GM12891 (cell line): ENCODE measurements around the gene KAZN.

ENCODE experiments used
- DNase-seq: peaks from one replicate; pipeline ENCODE4 v3.0.0; 2011; ENCODE audit warnings: low spot score; ENCODE audit not compliant: insufficient read length
- FAIRE-seq: peaks from 2 replicates; lab custom pipeline; 2011; peaks lifted over from hg19 to GRCh38; lab: Jason Lieb, UNC
- PAX5 ChIP-seq: IDR thresholded peaks from 2 replicates; pipeline ENCODE4 v1.6.1; 2011; ENCODE audit warnings: low read length, moderate library complexity, mild to moderate bottlenecking; ENCODE audit not compliant: insufficient read depth, severe bottlenecking
- POLR2A ChIP-seq: IDR thresholded peaks from 2 replicates; pipeline ENCODE4 v1.6.1; 2011; ENCODE audit warnings: low read depth, low read length, control low read depth
- POLR2AphosphoS5 ChIP-seq: IDR thresholded peaks from 2 replicates; pipeline ENCODE4 v1.6.1; 2011; ENCODE audit warnings: low read depth, low read length, control low read depth
- POU2F2 ChIP-seq: IDR thresholded peaks from 2 replicates; pipeline ENCODE4 v1.6.1; 2011; ENCODE audit warnings: low read depth, mild to moderate bottlenecking, control low read depth, low read length, moderate library complexity
- SPI1 ChIP-seq: IDR thresholded peaks from 2 replicates; pipeline ENCODE4 v1.6.1; 2011; ENCODE audit warnings: low read depth, low read length, control low read depth
- TAF1 ChIP-seq: IDR thresholded peaks from 2 replicates; pipeline ENCODE4 v1.6.1; 2011; ENCODE audit warnings: low read depth, low read length, control low read depth

KAZN gene

GRCh38 chr1:14620941-14621340, 22.5 kb downstream of the KAZN start:
- FAIRE-seq (no peak), DNase-seq (no peak)
- TF ChIP-seq TAF1, result no peak
- no peak for TF ChIP-seq SPI1
- no peak for TF ChIP-seq POU2F2
- TF ChIP-seq POLR2A, result no peak
- TF ChIP-seq PAX5, result no peak
- TF ChIP-seq POLR2AphosphoS5, result no peak

- DNase-seq (no peak), FAIRE-seq (no peak)
- TF ChIP-seq SPI1 (no peak), POLR2A (no peak), PAX5 (no peak), POU2F2 (no peak)
Observed at GRCh38 chr1:14623090-14623489, 24.6 kb downstream of the KAZN start.

- no peak for DNase-seq
- TF ChIP-seq POLR2AphosphoS5 (no peak), TAF1 (no peak), POLR2A (no peak), POU2F2 (no peak), SPI1 (no peak), PAX5 (no peak)
- FAIRE-seq, result no peak
Observed at GRCh38 chr1:14624941-14625340, 26.5 kb downstream of the KAZN start.

GRCh38 chr1:14625572-14625971, 27.1 kb downstream of the KAZN start:
- DNase-seq, result no peak
- no peak for FAIRE-seq
- no peak for TF ChIP-seq SPI1
- no peak for TF ChIP-seq POLR2A
- TF ChIP-seq POU2F2, result no peak
- TF ChIP-seq POLR2AphosphoS5, result no peak
- no peak for TF ChIP-seq PAX5
- no peak for TF ChIP-seq TAF1

GRCh38 chr1:14625996-14626395, 27.5 kb downstream of the KAZN start:
- FAIRE-seq, result no peak
- TF ChIP-seq POLR2AphosphoS5 (no peak), POLR2A (no peak), POU2F2 (no peak), SPI1 (no peak), TAF1 (no peak), PAX5 (no peak)

GRCh38 chr1:14626869-14627607, 28.6 kb downstream of the KAZN start:
- no peak for TF ChIP-seq POU2F2
- TF ChIP-seq POLR2AphosphoS5, result no peak
- no peak for TF ChIP-seq SPI1
- TF ChIP-seq TAF1, result no peak
- TF ChIP-seq PAX5, result no peak
- TF ChIP-seq POLR2A, result no peak
- no peak for DNase-seq
- no peak for FAIRE-seq

More at GRCh38 chr1:14625996-14626395, 27.5 kb downstream of the KAZN start:
- DNase-seq, result no peak

GRCh38 chr1:14627608-14628489, 29.4 kb downstream of the KAZN start:
- FAIRE-seq, result no peak
- DNase-seq, result no peak
- TF ChIP-seq POU2F2 (no peak), POLR2A (no peak), SPI1 (no peak)

GRCh38 chr1:14629363-14630014, 31.0 kb downstream of the KAZN start:
- no peak for FAIRE-seq
- no peak for TF ChIP-seq POU2F2
- no peak for TF ChIP-seq SPI1
- no peak for TF ChIP-seq TAF1
- TF ChIP-seq PAX5, result no peak
- no peak for TF ChIP-seq POLR2AphosphoS5
- no peak for TF ChIP-seq POLR2A

GRCh38 chr1:14630986-14631385, 32.5 kb downstream of the KAZN start:
- DNase-seq (no peak), FAIRE-seq (no peak)
- TF ChIP-seq PAX5, result no peak
- TF ChIP-seq POLR2A, result no peak
- TF ChIP-seq POU2F2, result no peak
- no peak for TF ChIP-seq SPI1
- TF ChIP-seq TAF1, result no peak
- TF ChIP-seq POLR2AphosphoS5, result no peak

More at GRCh38 chr1:14629363-14630014, 31.0 kb downstream of the KAZN start:
- no peak for DNase-seq
